ENCODE measurements around the gene KCTD5.
"Not testable (repeated sequence)": the region's sequence is repeated elsewhere in the genome, so short reads cannot be mapped to it uniquely, and the experiment has no call there.

The KCTD5 gene

GRCh38 chr16:2682209-2683021, at the start of gene KCTD5:
KCTD5 (plus strand) TSS chr16:2682523; CDS start chr16:2682549, 26 bp downstream.
- Mint-ChIP-seq H3K4me1 (ENCODE audit: low read depth) (peaks cover 46% of the 10 kb centered on the region), H3K4me3 (peak within 1 kb of the TSS; percentile 99), H3K27me3 (no peaks in the 10 kb centered on the region), H3K27ac (peak within 1 kb of the TSS; percentile 99), H3K36me3 (ENCODE audit: low read depth) (peaks cover 8% of the 10 kb centered on the region), H3K9me3 (no peaks in the 10 kb centered on the region)

- H3K4me3 Mint-ChIP-seq; H3K27ac Mint-ChIP-seq; H3K9me3 Mint-ChIP-seq; H3K4me1 Mint-ChIP-seq (ENCODE audit: low read depth); H3K36me3 Mint-ChIP-seq (ENCODE audit: low read depth); H3K27me3 Mint-ChIP-seq: not testable (repeated sequence)
These were observed 43.1 kb upstream of the KCTD5 start for GRCh38 chr16:2639071-2639721.

GRCh38 chr16:2639722-2640072, 42.6 kb upstream of the KCTD5 start:
- not testable (repeated sequence) for H3K4me1 Mint-ChIP-seq (ENCODE audit: low read depth); H3K9me3 Mint-ChIP-seq; H3K4me3 Mint-ChIP-seq; H3K36me3 Mint-ChIP-seq (ENCODE audit: low read depth); H3K27ac Mint-ChIP-seq; H3K27me3 Mint-ChIP-seq

GRCh38 chr16:2642561-2642960, 39.8 kb upstream of the KCTD5 start:
- H3K36me3 Mint-ChIP-seq (ENCODE audit: low read depth); H3K4me3 Mint-ChIP-seq; H3K27me3 Mint-ChIP-seq; H3K9me3 Mint-ChIP-seq; H3K27ac Mint-ChIP-seq; H3K4me1 Mint-ChIP-seq (ENCODE audit: low read depth): not testable (repeated sequence)

GRCh38 chr16:2644754-2645453, 37.4 kb upstream of the KCTD5 start:
- H3K4me3 Mint-ChIP-seq; H3K27me3 Mint-ChIP-seq; H3K9me3 Mint-ChIP-seq; H3K27ac Mint-ChIP-seq; H3K36me3 Mint-ChIP-seq (ENCODE audit: low read depth); H3K4me1 Mint-ChIP-seq (ENCODE audit: low read depth): not testable (repeated sequence)

- H3K9me3 Mint-ChIP-seq; H3K27me3 Mint-ChIP-seq; H3K27ac Mint-ChIP-seq; H3K4me1 Mint-ChIP-seq (ENCODE audit: low read depth); H3K36me3 Mint-ChIP-seq (ENCODE audit: low read depth); H3K4me3 Mint-ChIP-seq: not testable (repeated sequence)
These were observed 31.0 kb upstream of the KCTD5 start for GRCh38 chr16:2651268-2651871.

GRCh38 chr16:2653915-2654314, 28.4 kb upstream of the KCTD5 start:
- H3K27ac Mint-ChIP-seq; H3K27me3 Mint-ChIP-seq; H3K9me3 Mint-ChIP-seq; H3K36me3 Mint-ChIP-seq (ENCODE audit: low read depth); H3K4me1 Mint-ChIP-seq (ENCODE audit: low read depth); H3K4me3 Mint-ChIP-seq: not testable (repeated sequence)

- not testable (repeated sequence) for H3K27ac Mint-ChIP-seq; H3K36me3 Mint-ChIP-seq (ENCODE audit: low read depth); H3K9me3 Mint-ChIP-seq; H3K27me3 Mint-ChIP-seq; H3K4me3 Mint-ChIP-seq; H3K4me1 Mint-ChIP-seq (ENCODE audit: low read depth)
These were observed 27.4 kb upstream of the KCTD5 start for GRCh38 chr16:2654949-2655348.

- peaks cover 23% of the 10 kb centered on the region for H3K4me1 Mint-ChIP-seq (ENCODE audit: low read depth)
- no peak overlapping the region for H3K27ac Mint-ChIP-seq
- peaks cover 2% of the 10 kb centered on the region for H3K36me3 Mint-ChIP-seq (ENCODE audit: low read depth)
- peaks cover 8% of the 10 kb centered on the region for H3K27me3 Mint-ChIP-seq
- H3K9me3 Mint-ChIP-seq, result no peaks in the 10 kb centered on the region
- H3K4me3 Mint-ChIP-seq, result no peak overlapping the region
These were observed 25.3 kb upstream of the KCTD5 start for GRCh38 chr16:2656985-2657384.

- H3K4me3 Mint-ChIP-seq; H3K27me3 Mint-ChIP-seq; H3K36me3 Mint-ChIP-seq (ENCODE audit: low read depth); H3K27ac Mint-ChIP-seq; H3K9me3 Mint-ChIP-seq: not testable (repeated sequence)
- H3K4me1 Mint-ChIP-seq (ENCODE audit: low read depth), result peaks cover 30% of the 10 kb centered on the region
These were observed 24.5 kb upstream of the KCTD5 start for GRCh38 chr16:2657803-2658202.

- Mint-ChIP-seq H3K36me3 (ENCODE audit: low read depth) (peaks cover 22% of the 10 kb centered on the region), H3K4me1 (ENCODE audit: low read depth) (peaks cover 48% of the 10 kb centered on the region)
- not testable (repeated sequence) for H3K27ac Mint-ChIP-seq, H3K27me3 Mint-ChIP-seq, H3K4me3 Mint-ChIP-seq, H3K9me3 Mint-ChIP-seq
These were observed 22.8 kb upstream of the KCTD5 start for GRCh38 chr16:2659560-2659959.

- H3K9me3 Mint-ChIP-seq, H3K27me3 Mint-ChIP-seq, H3K4me3 Mint-ChIP-seq: not testable (repeated sequence)
- H3K27ac Mint-ChIP-seq, result peak overlapping the region; percentile 24
- peaks cover 28% of the 10 kb centered on the region for H3K36me3 Mint-ChIP-seq (ENCODE audit: low read depth)
- H3K4me1 Mint-ChIP-seq (ENCODE audit: low read depth), result peaks cover 53% of the 10 kb centered on the region
These were observed 22.2 kb upstream of the KCTD5 start for GRCh38 chr16:2660014-2660662.

GRCh38 chr16:2660755-2661373, 21.5 kb upstream of the KCTD5 start:
- not testable (repeated sequence) for H3K27me3 Mint-ChIP-seq, H3K4me3 Mint-ChIP-seq, H3K9me3 Mint-ChIP-seq, H3K27ac Mint-ChIP-seq
- H3K4me1 Mint-ChIP-seq (ENCODE audit: low read depth), result peaks cover 56% of the 10 kb centered on the region
- H3K36me3 Mint-ChIP-seq (ENCODE audit: low read depth), result peaks cover 32% of the 10 kb centered on the region
